ENCODE data around the gene MCFD2. TPM values are rescaled to one million over a fixed set of nuclear protein-coding genes. Genes with fewer than 3 reads are reported as not detected.

The MCFD2 gene
- total and polyA plus RNA-seq, 8 donors: 20.1 to 180 (median 101) TPM

DNA sequence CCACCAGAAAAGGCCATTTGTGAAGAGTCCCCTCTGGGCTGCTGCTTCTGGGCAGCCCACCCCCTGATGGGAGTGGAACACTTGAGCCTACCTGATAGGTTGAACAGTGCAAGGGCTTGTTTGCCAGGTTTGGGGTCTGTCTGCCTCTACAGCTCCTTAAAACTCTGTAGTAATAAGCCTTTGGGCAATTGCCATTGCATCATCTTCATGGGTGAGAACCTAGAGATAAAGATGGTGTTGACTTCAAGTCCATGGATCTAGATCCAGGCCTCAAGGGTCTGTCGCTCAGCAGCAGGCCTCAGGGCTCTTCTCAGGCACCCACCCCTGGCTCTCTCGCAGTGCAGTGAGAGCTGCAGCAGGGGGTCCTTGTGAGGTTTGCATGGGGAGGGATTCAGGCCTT, 47.1 kb upstream of the MCFD2 start:
- FAIRE-seq (no peak), DNase-seq (no peak), ATAC-seq (no peak)
- Histone ChIP-seq H3K27me3 (no peaks in the 10 kb centered on the region), H3K36me3 (peaks cover 0 to 17% (median 8%) of the 10 kb centered on the region in 3 donors), H3K4me3 (no peak overlapping the region), H3K4me1 (peaks cover 0 to 28% (median 6%) of the 10 kb centered on the region in 3 donors), H3K9me3 (no peaks in the 10 kb centered on the region), H3K27ac (no peak overlapping the region)
- 98% methylated on average over 2 of the region's 2 CpGs for WGBS, 2 donors
- intact Hi-C loops (cut with DNase I): no loop called here
- TF ChIP-seq CTCF (IDR thresholded peaks at IDR 0.05): no peak

- intact Hi-C loops (cut with DNase I): no loop called here
- Histone ChIP-seq H3K4me3 (no peak overlapping the region), H3K36me3 (peaks cover 0 to 17% (median 9%) of the 10 kb centered on the region in 3 donors), H3K4me1 (peaks cover 9 to 22% (median 12%) of the 10 kb centered on the region in 3 donors), H3K27ac (no peak overlapping the region), H3K9me3 (no peaks in the 10 kb centered on the region), H3K27me3 (no peaks in the 10 kb centered on the region)
- no peak for TF ChIP-seq CTCF (IDR thresholded peaks at IDR 0.05)
- FAIRE-seq: no peak
- ATAC-seq: no peak
- DNase-seq: no peak
- 87 to 97% methylated on average over 2 of the region's 2 CpGs for WGBS, 2 donors
These were observed 45.0 kb upstream of the MCFD2 start for GRCh38 chr2:46960618-46961017.

DNA sequence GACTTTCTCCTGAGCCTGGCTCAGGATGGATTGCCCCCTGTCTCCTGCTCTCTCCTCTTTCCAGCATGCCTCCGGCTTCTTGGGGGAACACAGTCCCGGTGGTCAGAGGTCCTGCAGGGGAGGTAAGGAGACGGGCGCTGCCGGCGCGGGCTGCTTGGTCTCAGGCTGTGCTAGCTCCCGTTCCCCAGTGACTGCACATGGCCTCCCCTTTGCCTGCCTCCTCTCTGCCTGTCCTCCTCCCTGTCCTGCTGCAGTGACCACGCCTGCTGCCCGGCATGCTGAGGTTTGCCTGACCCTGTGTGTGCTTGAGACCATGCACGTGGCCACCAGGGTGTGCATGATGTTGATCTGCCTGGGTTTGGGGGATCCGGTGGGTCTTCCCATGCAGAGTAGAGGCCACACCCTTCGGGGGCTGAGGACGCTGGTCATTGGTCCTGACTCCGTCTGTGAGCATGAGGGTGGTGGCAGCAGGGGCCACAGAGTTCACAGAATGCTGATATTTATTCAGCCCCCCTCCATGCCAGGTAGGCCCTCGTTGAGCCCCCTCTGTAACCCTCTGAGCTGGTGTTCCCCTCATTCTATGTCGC, 42.9 kb upstream of the MCFD2 start:
- 87 to 95% methylated on average over 17 of the region's 17 CpGs for WGBS, 2 donors
- H3K4me1 ChIP-seq: peaks cover 19 to 24% (median 20%) of the 10 kb centered on the region in 3 donors
- peaks cover 0 to 17% (median 9%) of the 10 kb centered on the region in 3 donors for H3K36me3 ChIP-seq
- no peak overlapping the region for H3K4me3 ChIP-seq
- no peak for TF ChIP-seq CTCF (IDR thresholded peaks at IDR 0.05)
- no peak for FAIRE-seq
- no peak for ATAC-seq
- intact Hi-C loops (cut with DNase I): no loop called here
- no peak for DNase-seq
- H3K27me3 ChIP-seq: no peaks in the 10 kb centered on the region
- no peak overlapping the region for H3K27ac ChIP-seq
- no peaks in the 10 kb centered on the region for H3K9me3 ChIP-seq

- WGBS, 2 donors: 33% methylated on average over 10 of the region's 10 CpGs
- no peak for TF ChIP-seq CTCF (IDR thresholded peaks at IDR 0.05)
- no peak for FAIRE-seq
- H3K9me3 ChIP-seq: no peaks in the 10 kb centered on the region
- peak overlapping the region in 1 of 4 donors; percentile 28 for H3K27ac ChIP-seq
- H3K27me3 ChIP-seq: no peaks in the 10 kb centered on the region
- H3K4me1 ChIP-seq: peaks cover 19 to 24% (median 20%) of the 10 kb centered on the region in 3 donors
- DNase-seq: peak; percentile 61 to 85 (median 69)
- intact Hi-C loops (cut with DNase I): no loop called here
- H3K4me3 ChIP-seq: no peak overlapping the region
- H3K36me3 ChIP-seq: peaks cover 0 to 21% (median 9%) of the 10 kb centered on the region in 3 donors
- peak; percentile 66 to 78 (median 70) for ATAC-seq
These were observed 41.5 kb upstream of the MCFD2 start for GRCh38 chr2:46956981-46957531.

- TF ChIP-seq CTCF (IDR thresholded peaks at IDR 0.05): no peak
- peak overlapping the region; percentile 52 to 59 (median 56) for H3K27ac ChIP-seq
- H3K4me3 ChIP-seq: no peak overlapping the region
- intact Hi-C loops (cut with DNase I): no loop called here
- H3K4me1 ChIP-seq: peaks cover 19 to 24% (median 20%) of the 10 kb centered on the region in 3 donors
- FAIRE-seq (no peak), DNase-seq (peak in 2 of 6 donors; percentile 33 to 43), ATAC-seq (peak; percentile 39 to 56 (median 44))
- H3K27me3 ChIP-seq: no peaks in the 10 kb centered on the region
- H3K9me3 ChIP-seq: no peaks in the 10 kb centered on the region
- H3K36me3 ChIP-seq: peaks cover 0 to 30% (median 9%) of the 10 kb centered on the region in 3 donors
- WGBS, 2 donors: 46 to 47% methylated on average over 4 of the region's 4 CpGs
These were observed 40.2 kb upstream of the MCFD2 start for GRCh38 chr2:46955764-46956163.

All from pancreas (tissue), 10 donors.